ENCODE measurements around the gene THBS1. TPM values are rescaled to one million over a fixed set of nuclear protein-coding genes. Genes with fewer than 3 reads are reported as not detected.

The THBS1 gene
- total RNA-seq, 1 experiment from 2014 or later = 305 TPM

DNA sequence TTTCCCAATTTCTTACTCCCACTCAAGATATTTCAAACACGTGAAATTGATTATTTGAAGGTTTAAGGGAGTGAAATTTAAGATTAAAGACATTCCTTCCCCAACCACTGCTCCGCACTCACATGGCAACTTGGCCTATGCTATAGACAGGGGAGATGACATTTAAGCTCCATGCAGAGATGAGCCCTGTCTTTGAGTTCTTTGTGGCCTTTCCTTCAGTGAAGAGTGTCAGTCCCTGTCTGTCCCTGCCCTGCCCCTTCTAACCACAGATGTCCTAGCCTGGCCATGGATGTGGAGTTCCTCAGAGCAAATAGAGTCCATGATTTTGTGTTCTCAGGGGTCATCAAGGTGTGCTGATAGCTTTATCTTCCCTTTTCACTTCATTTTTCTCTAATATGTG, 29.4 kb upstream of the THBS1 start:
- H3F3A ChIP-seq (ENCODE audit: low read length, unreplicated experiment) = no peaks in the 10 kb centered on the region
- POLR2A ChIA-PET (ENCODE audit: unreplicated experiment) = interaction anchor here (0.7 kb wide), 1 partner anchor 115 kb away, joined by 6 read pairs; no protein-coding TSS in a partner anchor
- H3K4me2 ChIP-seq (ENCODE audit: low read length) = no peak overlapping the region
- H3K9me2 ChIP-seq (replicated peaks; ENCODE audit: low read length) = no peaks in the 10 kb centered on the region
- intact Hi-C loops (cut with micrococcal nuclease) = no loop called here
- CTCF ChIA-PET = no interaction called here
- no peaks in the 10 kb centered on the region for H3K79me2 ChIP-seq (ENCODE audit: low read length)
- H3K4me1 ChIP-seq (ENCODE audit: insufficient read depth, low read length) = no peaks in the 10 kb centered on the region
- no peak for ATAC-seq
- no peak overlapping the region for H2AFZ ChIP-seq (ENCODE audit: low read length)
- no peaks in the 10 kb centered on the region for H4K20me1 ChIP-seq (ENCODE audit: low read length)
- no peaks in the 10 kb centered on the region for H3K36me3 ChIP-seq (ENCODE audit: low read depth, low read length)
- H3K4me3 ChIP-seq (ENCODE audit: low read length) = no peak overlapping the region
- BruUV-seq (replicated peaks) = no TSS peak
- H3K9me3 ChIP-seq (ENCODE audit: low read length) = no peaks in the 10 kb centered on the region
- TF ChIP-seq, protein P1, sequence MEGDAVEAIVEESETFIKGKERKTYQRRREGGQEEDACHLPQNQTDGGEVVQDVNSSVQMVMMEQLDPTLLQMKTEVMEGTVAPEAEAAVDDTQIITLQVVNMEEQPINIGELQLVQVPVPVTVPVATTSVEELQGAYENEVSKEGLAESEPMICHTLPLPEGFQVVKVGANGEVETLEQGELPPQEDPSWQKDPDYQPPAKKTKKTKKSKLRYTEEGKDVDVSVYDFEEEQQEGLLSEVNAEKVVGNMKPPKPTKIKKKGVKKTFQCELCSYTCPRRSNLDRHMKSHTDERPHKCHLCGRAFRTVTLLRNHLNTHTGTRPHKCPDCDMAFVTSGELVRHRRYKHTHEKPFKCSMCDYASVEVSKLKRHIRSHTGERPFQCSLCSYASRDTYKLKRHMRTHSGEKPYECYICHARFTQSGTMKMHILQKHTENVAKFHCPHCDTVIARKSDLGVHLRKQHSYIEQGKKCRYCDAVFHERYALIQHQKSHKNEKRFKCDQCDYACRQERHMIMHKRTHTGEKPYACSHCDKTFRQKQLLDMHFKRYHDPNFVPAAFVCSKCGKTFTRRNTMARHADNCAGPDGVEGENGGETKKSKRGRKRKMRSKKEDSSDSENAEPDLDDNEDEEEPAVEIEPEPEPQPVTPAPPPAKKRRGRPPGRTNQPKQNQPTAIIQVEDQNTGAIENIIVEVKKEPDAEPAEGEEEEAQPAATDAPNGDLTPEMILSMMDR (conservative IDR thresholded peaks at IDR 0.05; ENCODE audit: low read depth, low read length) = no peak
- TF ChIP-seq EZH2phosphoT487 (IDR thresholded peaks at IDR 0.05; ENCODE audit: borderline replicate concordance, low read length) (no peak), EZH2 (IDR thresholded peaks at IDR 0.05; ENCODE audit: low read length, unreplicated experiment) (no peak)
- DNase-seq = no peak
- H3K27me3 ChIP-seq (ENCODE audit: low read length) = no peaks in the 10 kb centered on the region
- no peak overlapping the region for H3K9ac ChIP-seq (ENCODE audit: low read length)
- no peak overlapping the region for H3K27ac ChIP-seq (ENCODE audit: low read length)

DNA sequence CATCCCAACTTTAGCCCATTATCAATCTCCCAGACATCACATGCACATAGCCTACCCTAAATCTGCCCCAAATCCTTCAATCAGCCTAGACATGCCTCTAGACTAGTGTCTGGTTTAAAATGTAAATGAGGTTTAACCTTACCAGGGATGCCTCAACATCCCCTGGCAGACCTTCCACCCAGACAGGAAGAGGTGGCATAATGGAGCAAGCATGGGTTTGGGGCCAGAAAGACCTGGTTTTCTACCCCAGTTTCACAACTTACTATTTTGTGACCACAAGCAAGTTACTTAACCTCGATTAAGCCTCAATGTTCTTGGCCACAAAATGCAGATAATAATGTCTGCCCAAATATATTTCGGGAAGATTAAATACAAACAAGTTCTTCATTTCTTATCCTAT, 28.3 kb upstream of the THBS1 start:
- Histone ChIP-seq H3F3A (ENCODE audit: low read length, unreplicated experiment) (no peaks in the 10 kb centered on the region), H3K9me2 (replicated peaks; ENCODE audit: low read length) (no peaks in the 10 kb centered on the region), H3K79me2 (ENCODE audit: low read length) (no peaks in the 10 kb centered on the region), H3K27ac (ENCODE audit: low read length) (no peak overlapping the region), H3K9ac (ENCODE audit: low read length) (no peak overlapping the region), H2AFZ (ENCODE audit: low read length) (no peak overlapping the region), H3K4me2 (ENCODE audit: low read length) (no peak overlapping the region), H3K27me3 (ENCODE audit: low read length) (no peaks in the 10 kb centered on the region), H4K20me1 (ENCODE audit: low read length) (no peaks in the 10 kb centered on the region), H3K9me3 (ENCODE audit: low read length) (no peaks in the 10 kb centered on the region), H3K4me1 (ENCODE audit: insufficient read depth, low read length) (no peaks in the 10 kb centered on the region), H3K36me3 (ENCODE audit: low read depth, low read length) (no peaks in the 10 kb centered on the region), H3K4me3 (ENCODE audit: low read length) (no peak overlapping the region)
- ChIA-PET POLR2A (ENCODE audit: unreplicated experiment) (no interaction called here), CTCF (no interaction called here)
- no peak for ATAC-seq
- intact Hi-C loops (cut with micrococcal nuclease) = no loop called here
- BruUV-seq (replicated peaks) = no TSS peak
- no peak for DNase-seq
- TF ChIP-seq EZH2 (IDR thresholded peaks at IDR 0.05; ENCODE audit: low read length, unreplicated experiment) = no peak
- no peak for TF ChIP-seq EZH2phosphoT487 (IDR thresholded peaks at IDR 0.05; ENCODE audit: borderline replicate concordance, low read length)
- TF ChIP-seq, protein P1 (conservative IDR thresholded peaks at IDR 0.05; ENCODE audit: low read depth, low read length) = no peak

DNA sequence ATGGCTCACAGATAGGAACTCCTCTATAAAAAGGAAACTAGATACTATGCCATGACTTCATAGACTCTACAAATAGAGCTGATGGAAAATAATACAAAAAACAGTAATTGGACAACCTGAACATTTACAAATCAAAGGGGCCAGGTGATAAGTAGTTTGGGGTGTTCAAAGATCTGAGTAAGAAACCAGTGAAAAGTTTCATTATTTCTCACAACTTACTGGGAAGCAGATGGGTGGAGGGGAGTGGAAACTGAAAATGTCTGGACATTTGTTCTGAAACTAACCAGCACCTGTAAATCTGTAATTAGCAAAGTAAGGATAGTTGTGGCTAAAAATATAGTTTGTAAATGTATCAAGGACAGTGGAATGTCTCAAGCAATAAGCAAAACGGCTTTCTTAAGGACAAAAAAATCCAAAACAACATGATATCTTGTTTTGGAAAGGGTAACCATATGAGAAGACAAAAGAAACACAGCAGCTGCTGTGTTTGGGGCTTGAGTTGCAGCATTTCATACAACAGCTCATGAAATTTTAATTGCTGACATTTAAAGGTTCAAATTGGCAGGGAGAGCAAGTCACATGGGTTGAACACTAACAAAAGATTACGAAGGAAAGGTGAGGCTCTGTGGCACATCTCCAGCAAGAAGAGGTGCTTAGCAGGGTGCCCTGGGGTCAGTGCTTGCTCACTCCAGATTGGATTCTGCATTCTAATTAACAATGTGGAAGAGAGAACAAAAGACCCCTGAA, 26.8 kb upstream of the THBS1 start:
- no peak for DNase-seq
- Histone ChIP-seq H3K27ac (ENCODE audit: low read length) (no peak overlapping the region), H3K4me3 (ENCODE audit: low read length) (no peak overlapping the region), H3K9me2 (replicated peaks; ENCODE audit: low read length) (no peaks in the 10 kb centered on the region), H2AFZ (ENCODE audit: low read length) (no peak overlapping the region), H3F3A (ENCODE audit: low read length, unreplicated experiment) (no peaks in the 10 kb centered on the region), H3K9ac (ENCODE audit: low read length) (no peak overlapping the region), H3K27me3 (ENCODE audit: low read length) (no peaks in the 10 kb centered on the region), H4K20me1 (ENCODE audit: low read length) (no peaks in the 10 kb centered on the region), H3K4me1 (ENCODE audit: insufficient read depth, low read length) (no peaks in the 10 kb centered on the region), H3K36me3 (ENCODE audit: low read depth, low read length) (no peaks in the 10 kb centered on the region), H3K79me2 (ENCODE audit: low read length) (no peaks in the 10 kb centered on the region), H3K4me2 (ENCODE audit: low read length) (no peak overlapping the region), H3K9me3 (ENCODE audit: low read length) (no peaks in the 10 kb centered on the region)
- intact Hi-C loops (cut with micrococcal nuclease) = no loop called here
- no TSS peak for BruUV-seq (replicated peaks)
- TF ChIP-seq, protein P1 (conservative IDR thresholded peaks at IDR 0.05; ENCODE audit: low read depth, low read length) = no peak
- TF ChIP-seq EZH2phosphoT487 (IDR thresholded peaks at IDR 0.05; ENCODE audit: borderline replicate concordance, low read length) = no peak
- TF ChIP-seq EZH2 (IDR thresholded peaks at IDR 0.05; ENCODE audit: low read length, unreplicated experiment) = no peak
- no peak for ATAC-seq
- CTCF ChIA-PET = no interaction called here
- POLR2A ChIA-PET (ENCODE audit: unreplicated experiment) = no interaction called here

All from PC-3 (cell line).